GM12801 (cell line): Measurements from ENCODE around the gene HSD11B2.

Experiments used
- TF ChIP-seq, protein P1 (sequence below): IDR thresholded peaks from one replicate; pipeline ENCODE4 v1.5.1; 2011; ENCODE audit warnings: control low read depth; ENCODE audit not compliant: insufficient read length; ENCODE audit errors: extremely low read depth

HSD11B2 gene

DNA sequence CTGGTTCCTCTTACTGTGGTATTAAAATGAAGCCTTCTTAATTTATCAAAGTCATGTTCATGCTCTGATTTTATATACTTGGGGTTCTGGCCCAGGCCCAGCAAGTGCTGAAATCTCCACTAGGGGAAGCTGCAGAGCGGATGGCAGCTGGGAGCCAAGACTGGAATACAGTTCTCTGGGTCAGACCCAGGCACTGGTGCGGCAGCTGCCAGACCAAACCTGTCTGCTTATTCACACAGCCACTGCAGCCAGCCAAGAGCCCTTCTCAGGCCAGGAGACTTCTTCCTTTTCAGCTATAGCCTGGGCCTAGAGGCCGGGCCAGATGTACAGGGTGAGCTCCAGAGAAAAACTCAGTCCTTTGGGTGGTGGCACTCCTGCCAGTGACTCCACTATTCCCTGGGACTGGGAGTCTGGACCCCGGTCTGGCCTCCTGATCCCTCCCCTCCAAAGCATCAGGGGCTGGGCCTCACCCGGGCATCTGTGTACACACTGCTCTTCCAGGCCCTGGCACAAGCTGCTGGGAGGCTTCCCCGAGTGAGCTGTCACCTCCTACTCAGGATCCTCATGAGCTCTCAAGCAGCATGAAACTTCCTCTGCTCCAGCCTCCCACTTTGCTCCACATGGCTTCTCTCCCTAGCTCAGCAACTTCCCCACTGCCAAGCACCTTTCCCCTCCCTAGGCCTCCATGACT lies 25.6 kb downstream of the HSD11B2 start:
- TF ChIP-seq, protein P1, sequence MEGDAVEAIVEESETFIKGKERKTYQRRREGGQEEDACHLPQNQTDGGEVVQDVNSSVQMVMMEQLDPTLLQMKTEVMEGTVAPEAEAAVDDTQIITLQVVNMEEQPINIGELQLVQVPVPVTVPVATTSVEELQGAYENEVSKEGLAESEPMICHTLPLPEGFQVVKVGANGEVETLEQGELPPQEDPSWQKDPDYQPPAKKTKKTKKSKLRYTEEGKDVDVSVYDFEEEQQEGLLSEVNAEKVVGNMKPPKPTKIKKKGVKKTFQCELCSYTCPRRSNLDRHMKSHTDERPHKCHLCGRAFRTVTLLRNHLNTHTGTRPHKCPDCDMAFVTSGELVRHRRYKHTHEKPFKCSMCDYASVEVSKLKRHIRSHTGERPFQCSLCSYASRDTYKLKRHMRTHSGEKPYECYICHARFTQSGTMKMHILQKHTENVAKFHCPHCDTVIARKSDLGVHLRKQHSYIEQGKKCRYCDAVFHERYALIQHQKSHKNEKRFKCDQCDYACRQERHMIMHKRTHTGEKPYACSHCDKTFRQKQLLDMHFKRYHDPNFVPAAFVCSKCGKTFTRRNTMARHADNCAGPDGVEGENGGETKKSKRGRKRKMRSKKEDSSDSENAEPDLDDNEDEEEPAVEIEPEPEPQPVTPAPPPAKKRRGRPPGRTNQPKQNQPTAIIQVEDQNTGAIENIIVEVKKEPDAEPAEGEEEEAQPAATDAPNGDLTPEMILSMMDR, result no peak

DNA sequence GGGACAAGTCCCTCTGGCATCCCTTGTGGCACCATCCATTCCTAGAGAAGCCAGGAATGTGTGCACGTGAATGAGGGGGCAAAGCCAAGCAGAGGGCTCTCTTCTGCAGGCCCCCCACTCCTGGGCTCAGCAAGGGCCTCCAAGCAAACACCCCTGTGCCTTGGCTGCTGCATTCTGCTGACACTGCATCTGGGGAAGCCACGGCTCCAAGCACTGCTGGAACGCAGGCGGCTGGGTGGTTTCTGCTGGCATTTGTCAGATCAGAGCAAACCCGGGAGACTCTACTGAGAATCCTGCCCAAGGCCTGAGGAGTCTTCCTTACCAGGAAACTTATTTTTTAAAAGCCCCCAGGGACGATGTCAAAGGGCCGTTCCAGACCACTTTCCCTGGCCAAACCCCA lies 26.7 kb downstream of the HSD11B2 start:
- TF ChIP-seq, protein P1, result no peak

DNA sequence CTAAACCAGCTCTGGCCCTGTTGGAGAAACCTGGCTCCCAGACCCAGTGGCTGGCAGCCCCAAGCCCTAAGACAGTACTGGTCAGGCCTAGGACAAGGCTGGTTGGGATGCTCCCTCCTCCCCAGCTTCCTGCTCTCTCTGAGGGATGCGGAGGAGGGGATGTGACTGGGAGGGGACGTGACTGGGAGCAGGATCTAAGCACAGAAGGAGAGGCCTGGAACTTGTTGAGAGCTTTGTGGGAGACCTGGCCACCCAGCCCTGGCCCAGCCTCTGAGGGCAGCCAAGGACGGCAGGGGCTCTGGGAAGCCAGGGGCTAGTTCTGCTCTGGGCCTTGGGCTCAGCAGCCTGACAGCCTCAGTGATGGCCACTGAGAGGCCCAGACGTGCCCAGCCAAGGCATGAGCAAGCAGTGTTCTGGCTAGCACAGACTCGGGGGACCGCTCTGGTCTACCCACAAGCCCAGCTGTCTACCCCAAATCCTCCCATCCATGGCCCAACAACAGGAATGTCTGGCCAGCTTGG lies 27.3 kb downstream of the HSD11B2 start:
- TF ChIP-seq, protein P1, result no peak

DNA sequence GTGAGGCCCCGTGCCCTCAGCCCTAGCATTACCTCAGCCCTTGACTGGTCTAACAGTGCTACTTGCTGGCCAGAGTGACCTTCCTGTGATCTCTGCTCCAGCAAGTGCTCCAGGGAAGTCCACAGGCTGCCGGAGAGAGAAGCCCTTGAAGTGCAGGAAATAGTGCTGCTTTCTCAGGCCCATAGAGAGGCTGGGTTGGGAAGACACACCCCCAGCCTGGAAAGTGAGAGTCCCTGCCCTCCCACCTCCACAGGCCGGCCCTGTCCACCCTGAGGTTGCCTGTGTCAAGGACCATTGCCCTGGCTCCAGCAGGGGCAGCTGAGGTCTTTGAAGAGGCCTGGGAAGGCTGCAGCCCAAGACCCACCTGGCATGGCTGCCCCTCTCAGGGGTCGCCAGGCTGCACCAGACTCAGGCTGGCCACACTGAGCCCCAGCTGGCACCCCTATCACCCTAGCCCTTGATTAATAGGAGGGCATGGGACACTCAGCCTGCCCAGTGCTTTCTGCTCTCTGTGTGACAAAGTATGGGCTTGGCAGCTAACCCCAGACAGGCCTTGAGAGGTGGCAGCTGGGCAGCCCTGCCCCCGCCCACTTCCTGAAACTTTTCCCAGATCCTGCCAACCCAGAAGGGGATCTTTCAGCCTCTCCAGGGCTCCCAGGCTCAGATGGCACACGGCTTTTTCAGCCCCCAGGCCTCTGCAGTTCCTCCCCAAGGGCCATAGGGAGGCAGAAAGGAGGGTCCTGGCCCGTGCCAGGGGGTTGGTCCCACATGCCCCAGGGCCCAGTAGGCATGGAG lies 28.3 kb downstream of the HSD11B2 start:
- TF ChIP-seq, protein P1, result no peak

DNA sequence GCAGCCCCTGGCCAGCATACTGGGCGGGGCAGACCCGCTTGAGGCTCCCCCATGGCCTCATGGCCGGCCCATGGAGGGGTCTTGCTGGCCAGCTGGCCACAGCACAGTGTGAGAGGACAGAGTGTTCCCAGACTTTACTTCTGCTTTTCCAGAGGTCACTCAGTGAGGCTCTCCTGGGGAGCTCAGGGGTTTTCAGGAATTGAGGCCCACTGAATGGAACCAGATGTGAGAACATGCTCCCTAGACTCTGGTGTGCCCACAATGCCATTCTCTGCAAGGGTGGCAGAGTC lies 28.9 kb downstream of the HSD11B2 start:
- TF ChIP-seq, protein P1, result no peak

DNA sequence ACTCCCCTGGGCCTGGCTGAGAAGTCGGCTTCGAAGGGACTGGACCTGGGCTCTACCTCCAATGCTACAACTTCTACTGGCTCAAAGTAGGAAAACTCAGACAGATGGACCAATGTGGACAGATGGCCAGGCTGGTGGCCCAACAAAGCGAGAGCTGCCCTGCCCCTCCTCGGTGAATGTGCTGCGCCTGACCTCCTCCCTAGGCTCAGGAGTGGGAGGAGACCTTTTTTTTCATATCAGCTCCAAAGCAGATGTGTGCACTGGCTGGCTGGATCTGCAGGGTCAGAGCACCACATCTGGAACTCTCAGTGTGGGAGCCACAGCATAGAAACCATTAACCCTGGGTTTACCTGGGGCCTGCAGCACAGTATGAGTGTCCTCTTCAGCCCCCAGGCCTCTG lies 29.2 kb downstream of the HSD11B2 start:
- TF ChIP-seq, protein P1, result no peak

DNA sequence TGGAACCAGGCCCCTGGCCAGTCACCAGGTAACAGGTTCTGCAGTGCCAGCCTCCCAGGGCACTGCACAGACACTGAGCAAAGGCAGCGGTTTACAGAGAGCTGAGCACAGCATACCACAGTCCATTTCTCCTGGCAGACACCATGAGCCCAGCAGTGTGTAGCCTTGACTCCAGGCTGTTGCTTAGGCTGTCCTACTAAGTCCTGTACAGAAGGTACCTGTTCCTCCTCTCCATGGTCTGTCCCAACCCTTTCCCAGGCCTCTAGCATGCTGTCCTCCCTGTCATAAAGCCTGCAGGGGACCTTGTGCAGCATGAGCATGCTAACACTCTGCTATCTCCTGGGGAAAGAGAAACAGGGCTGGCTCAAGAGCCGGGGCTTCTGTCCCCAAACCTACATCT lies 30.0 kb downstream of the HSD11B2 start:
- TF ChIP-seq, protein P1, result no peak
